GM12801 (cell line): ENCODE measurements around the gene XYLT1.

Experiments
- CTCF ChIP-seq: IDR thresholded peaks from one replicate; pipeline ENCODE4 v1.5.1; 2011; ENCODE audit warnings: control low read depth; ENCODE audit not compliant: insufficient read length; ENCODE audit errors: extremely low read depth

Gene XYLT1

GRCh38 chr16:17275076-17276009, 195.4 kb downstream of the XYLT1 start:
- TF ChIP-seq CTCF: no peak

- no peak for TF ChIP-seq CTCF
These were observed 197.6 kb downstream of the XYLT1 start for GRCh38 chr16:17273142-17273561.

GRCh38 chr16:17272716-17273115, 198.0 kb downstream of the XYLT1 start:
- no peak for TF ChIP-seq CTCF

- TF ChIP-seq CTCF: no peak
These were observed 199.1 kb downstream of the XYLT1 start for GRCh38 chr16:17271687-17272086.

GRCh38 chr16:17270683-17271109, 200.1 kb downstream of the XYLT1 start:
- no peak for TF ChIP-seq CTCF

- no peak for TF ChIP-seq CTCF
These were observed 200.6 kb downstream of the XYLT1 start for GRCh38 chr16:17270111-17270510.

- TF ChIP-seq CTCF: no peak
These were observed 201.3 kb downstream of the XYLT1 start for GRCh38 chr16:17269439-17269838.
